ENCODE measurements around the gene C10orf90.

The C10orf90 gene

DNA sequence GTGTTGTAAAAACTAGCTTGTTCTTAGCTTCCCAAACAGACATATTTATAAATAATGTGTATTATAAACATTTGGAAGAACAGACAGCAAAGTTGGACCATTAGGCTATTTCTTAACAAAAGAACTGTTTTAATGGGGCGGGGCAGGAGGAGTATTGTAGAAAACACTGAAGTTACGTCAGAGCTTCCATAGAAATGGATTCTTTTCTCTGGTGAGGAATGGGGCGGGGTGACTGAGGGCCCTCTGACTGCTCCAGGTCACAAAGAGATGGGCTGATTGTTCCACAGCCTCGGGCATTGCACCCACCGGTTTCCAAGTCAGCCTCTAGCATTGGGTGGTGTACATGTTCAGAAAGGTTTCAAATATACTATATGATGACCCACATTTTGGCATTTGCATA is 245.5 kb downstream of the C10orf90 start:
- no peak for DNase-seq (ENCODE audit: low read depth in 1 of 2, low spot score in 1 of 2)
- TF ChIP-seq SPI1 (IDR thresholded peaks at IDR 0.05; ENCODE audit: borderline replicate concordance, low read depth), result no peak
- TF ChIP-seq POLR2AphosphoS5 (IDR thresholded peaks at IDR 0.05; ENCODE audit: low read depth), result no peak
- TF ChIP-seq, protein P1, sequence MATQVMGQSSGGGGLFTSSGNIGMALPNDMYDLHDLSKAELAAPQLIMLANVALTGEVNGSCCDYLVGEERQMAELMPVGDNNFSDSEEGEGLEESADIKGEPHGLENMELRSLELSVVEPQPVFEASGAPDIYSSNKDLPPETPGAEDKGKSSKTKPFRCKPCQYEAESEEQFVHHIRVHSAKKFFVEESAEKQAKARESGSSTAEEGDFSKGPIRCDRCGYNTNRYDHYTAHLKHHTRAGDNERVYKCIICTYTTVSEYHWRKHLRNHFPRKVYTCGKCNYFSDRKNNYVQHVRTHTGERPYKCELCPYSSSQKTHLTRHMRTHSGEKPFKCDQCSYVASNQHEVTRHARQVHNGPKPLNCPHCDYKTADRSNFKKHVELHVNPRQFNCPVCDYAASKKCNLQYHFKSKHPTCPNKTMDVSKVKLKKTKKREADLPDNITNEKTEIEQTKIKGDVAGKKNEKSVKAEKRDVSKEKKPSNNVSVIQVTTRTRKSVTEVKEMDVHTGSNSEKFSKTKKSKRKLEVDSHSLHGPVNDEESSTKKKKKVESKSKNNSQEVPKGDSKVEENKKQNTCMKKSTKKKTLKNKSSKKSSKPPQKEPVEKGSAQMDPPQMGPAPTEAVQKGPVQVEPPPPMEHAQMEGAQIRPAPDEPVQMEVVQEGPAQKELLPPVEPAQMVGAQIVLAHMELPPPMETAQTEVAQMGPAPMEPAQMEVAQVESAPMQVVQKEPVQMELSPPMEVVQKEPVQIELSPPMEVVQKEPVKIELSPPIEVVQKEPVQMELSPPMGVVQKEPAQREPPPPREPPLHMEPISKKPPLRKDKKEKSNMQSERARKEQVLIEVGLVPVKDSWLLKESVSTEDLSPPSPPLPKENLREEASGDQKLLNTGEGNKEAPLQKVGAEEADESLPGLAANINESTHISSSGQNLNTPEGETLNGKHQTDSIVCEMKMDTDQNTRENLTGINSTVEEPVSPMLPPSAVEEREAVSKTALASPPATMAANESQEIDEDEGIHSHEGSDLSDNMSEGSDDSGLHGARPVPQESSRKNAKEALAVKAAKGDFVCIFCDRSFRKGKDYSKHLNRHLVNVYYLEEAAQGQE (IDR thresholded peaks at IDR 0.05; ENCODE audit: insufficient replicate concordance, low read depth), result no peak
- TF ChIP-seq, protein P2, sequence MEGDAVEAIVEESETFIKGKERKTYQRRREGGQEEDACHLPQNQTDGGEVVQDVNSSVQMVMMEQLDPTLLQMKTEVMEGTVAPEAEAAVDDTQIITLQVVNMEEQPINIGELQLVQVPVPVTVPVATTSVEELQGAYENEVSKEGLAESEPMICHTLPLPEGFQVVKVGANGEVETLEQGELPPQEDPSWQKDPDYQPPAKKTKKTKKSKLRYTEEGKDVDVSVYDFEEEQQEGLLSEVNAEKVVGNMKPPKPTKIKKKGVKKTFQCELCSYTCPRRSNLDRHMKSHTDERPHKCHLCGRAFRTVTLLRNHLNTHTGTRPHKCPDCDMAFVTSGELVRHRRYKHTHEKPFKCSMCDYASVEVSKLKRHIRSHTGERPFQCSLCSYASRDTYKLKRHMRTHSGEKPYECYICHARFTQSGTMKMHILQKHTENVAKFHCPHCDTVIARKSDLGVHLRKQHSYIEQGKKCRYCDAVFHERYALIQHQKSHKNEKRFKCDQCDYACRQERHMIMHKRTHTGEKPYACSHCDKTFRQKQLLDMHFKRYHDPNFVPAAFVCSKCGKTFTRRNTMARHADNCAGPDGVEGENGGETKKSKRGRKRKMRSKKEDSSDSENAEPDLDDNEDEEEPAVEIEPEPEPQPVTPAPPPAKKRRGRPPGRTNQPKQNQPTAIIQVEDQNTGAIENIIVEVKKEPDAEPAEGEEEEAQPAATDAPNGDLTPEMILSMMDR (IDR thresholded peaks at IDR 0.05; ENCODE audit: insufficient read depth, low read length), result no peak
- no peak for TF ChIP-seq GABPA (IDR thresholded peaks at IDR 0.05; ENCODE audit: low read depth)
- H3K4me3 ChIP-seq (replicated peaks; ENCODE audit: insufficient read depth, low read length), result no peak overlapping the region

GRCh38 chr10:126423732-126424491 is 246.6 kb downstream of the C10orf90 start:
- TF ChIP-seq POLR2AphosphoS5 (IDR thresholded peaks at IDR 0.05; ENCODE audit: low read depth), result no peak
- no peak for TF ChIP-seq GABPA (IDR thresholded peaks at IDR 0.05; ENCODE audit: low read depth)
- TF ChIP-seq, protein P2 (IDR thresholded peaks at IDR 0.05; ENCODE audit: insufficient read depth, low read length), result no peak
- TF ChIP-seq SPI1 (IDR thresholded peaks at IDR 0.05; ENCODE audit: borderline replicate concordance, low read depth), result no peak
- TF ChIP-seq, protein P1 (IDR thresholded peaks at IDR 0.05; ENCODE audit: insufficient replicate concordance, low read depth), result no peak
- no peak overlapping the region for H3K4me3 ChIP-seq (replicated peaks; ENCODE audit: insufficient read depth, low read length)
- H3K27ac ChIP-seq (replicated peaks), result no peak overlapping the region
- peaks cover 2% of the 10 kb centered on the region for H3K27me3 ChIP-seq (ENCODE audit: insufficient read depth, poor library complexity, severe bottlenecking)
- DNase-seq (ENCODE audit: low read depth in 1 of 2, low spot score in 1 of 2), result no peak

More for the DNA sequence above, 245.5 kb downstream of the C10orf90 start:
- H3K27ac ChIP-seq (replicated peaks), result no peak overlapping the region
- H3K27me3 ChIP-seq (ENCODE audit: insufficient read depth, poor library complexity, severe bottlenecking), result peaks cover 2% of the 10 kb centered on the region

GRCh38 chr10:126422567-126422966 is 247.9 kb downstream of the C10orf90 start:
- Histone ChIP-seq H3K27me3 (ENCODE audit: insufficient read depth, poor library complexity, severe bottlenecking) (peaks cover 2% of the 10 kb centered on the region), H3K4me3 (replicated peaks; ENCODE audit: insufficient read depth, low read length) (no peak overlapping the region), H3K27ac (replicated peaks) (no peak overlapping the region)
- TF ChIP-seq SPI1 (IDR thresholded peaks at IDR 0.05; ENCODE audit: borderline replicate concordance, low read depth) (no peak), GABPA (IDR thresholded peaks at IDR 0.05; ENCODE audit: low read depth) (no peak), POLR2AphosphoS5 (IDR thresholded peaks at IDR 0.05; ENCODE audit: low read depth) (no peak)
- TF ChIP-seq, protein P2 (IDR thresholded peaks at IDR 0.05; ENCODE audit: insufficient read depth, low read length), result no peak
- TF ChIP-seq, protein P1 (IDR thresholded peaks at IDR 0.05; ENCODE audit: insufficient replicate concordance, low read depth), result no peak
- DNase-seq (ENCODE audit: low read depth in 1 of 2, low spot score in 1 of 2), result no peak

Measured in HL-60 (cell line).